Measurements from ENCODE around the gene BHLHE40.

DNA sequence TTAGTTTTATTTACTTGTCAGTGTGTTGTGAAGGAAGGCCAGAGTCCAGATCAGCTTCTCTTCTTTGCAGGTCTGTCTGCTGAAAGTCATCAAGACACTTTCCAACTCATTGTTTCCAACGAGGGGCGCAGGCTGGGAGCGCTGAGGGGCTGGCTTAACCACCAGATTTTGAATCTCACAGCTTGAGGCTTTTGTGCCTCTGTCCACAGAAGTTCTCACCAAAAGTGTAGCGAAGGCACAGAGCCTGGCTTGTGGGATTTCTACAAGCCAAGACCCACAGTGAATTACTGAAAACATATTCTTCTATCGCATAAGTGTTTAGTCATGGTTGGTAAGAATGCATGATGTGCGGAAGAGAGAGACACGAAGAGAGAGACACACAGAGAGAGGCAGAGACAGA is 35.2 kb downstream of the BHLHE40 start:
- TF ChIP-seq, protein P1, sequence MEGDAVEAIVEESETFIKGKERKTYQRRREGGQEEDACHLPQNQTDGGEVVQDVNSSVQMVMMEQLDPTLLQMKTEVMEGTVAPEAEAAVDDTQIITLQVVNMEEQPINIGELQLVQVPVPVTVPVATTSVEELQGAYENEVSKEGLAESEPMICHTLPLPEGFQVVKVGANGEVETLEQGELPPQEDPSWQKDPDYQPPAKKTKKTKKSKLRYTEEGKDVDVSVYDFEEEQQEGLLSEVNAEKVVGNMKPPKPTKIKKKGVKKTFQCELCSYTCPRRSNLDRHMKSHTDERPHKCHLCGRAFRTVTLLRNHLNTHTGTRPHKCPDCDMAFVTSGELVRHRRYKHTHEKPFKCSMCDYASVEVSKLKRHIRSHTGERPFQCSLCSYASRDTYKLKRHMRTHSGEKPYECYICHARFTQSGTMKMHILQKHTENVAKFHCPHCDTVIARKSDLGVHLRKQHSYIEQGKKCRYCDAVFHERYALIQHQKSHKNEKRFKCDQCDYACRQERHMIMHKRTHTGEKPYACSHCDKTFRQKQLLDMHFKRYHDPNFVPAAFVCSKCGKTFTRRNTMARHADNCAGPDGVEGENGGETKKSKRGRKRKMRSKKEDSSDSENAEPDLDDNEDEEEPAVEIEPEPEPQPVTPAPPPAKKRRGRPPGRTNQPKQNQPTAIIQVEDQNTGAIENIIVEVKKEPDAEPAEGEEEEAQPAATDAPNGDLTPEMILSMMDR (IDR thresholded peaks at IDR 0.05): no peak
- no peak for TF ChIP-seq POLR2A (IDR thresholded peaks at IDR 0.05)
